Measurements from ENCODE around the gene MED9. TPM values are rescaled to one million over a fixed set of nuclear protein-coding genes. Genes with fewer than 3 reads are reported as not detected.

Gene MED9
- total and polyA plus RNA-seq, 2 donors (not counting 1 experiment from before 2014, with no cell fraction given) = 10.5 to 11.7 TPM

DNA sequence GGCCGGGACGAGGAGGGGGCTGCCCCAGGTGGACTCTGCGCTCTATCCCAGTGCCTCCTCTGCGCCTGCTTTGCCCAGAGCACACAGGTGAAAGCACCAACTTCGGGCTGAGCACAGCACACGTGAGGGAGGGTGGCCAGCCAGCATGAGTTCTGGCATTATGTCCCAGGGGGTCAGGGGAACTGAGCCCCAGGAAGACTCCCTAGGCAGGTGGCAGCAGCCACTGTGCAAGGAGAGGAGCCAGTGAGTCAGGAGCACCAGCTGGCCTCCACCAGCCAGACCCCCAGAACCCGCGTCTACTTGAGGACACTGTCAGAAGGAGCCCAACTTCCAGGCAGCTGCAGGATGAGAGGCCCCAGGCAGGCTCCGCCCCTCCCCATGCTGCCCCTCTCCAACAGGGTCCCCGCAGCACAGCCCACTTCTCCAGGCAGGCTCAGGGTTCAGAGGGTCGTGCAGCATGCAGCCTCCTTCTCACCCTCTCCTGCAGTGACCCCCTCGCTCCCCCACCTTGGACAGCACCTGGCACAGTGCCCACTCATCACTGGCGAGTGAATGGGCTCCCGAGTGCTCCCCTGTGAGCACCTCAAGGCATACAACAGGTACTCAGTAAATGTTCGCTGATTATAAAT, 63.6 kb downstream of the MED9 start:
- Histone ChIP-seq H3K36me3 (ENCODE audit: control insufficient read depth, insufficient read depth, low read length) (no peaks in the 10 kb centered on the region), H3K4me1 (ENCODE audit: control insufficient read depth, extremely low read depth, insufficient read depth, low read length) (no peaks in the 10 kb centered on the region), H3K4me2 (ENCODE audit: extremely low read depth, insufficient read depth, low read length) (no peak overlapping the region), H2AFZ (ENCODE audit: low read length) (no peak overlapping the region), H3K9ac (ENCODE audit: insufficient read depth, low read length) (no peak overlapping the region), H3K27ac (ENCODE audit: insufficient read depth, low read length) (no peak overlapping the region), H4K20me1 (ENCODE audit: control insufficient read depth, extremely low read depth, insufficient read depth, low read length) (no peaks in the 10 kb centered on the region), H3K9me3 (ENCODE audit: control insufficient read depth, insufficient read depth, low read depth, low read length) (no peaks in the 10 kb centered on the region), H3K79me2 (ENCODE audit: control insufficient read depth, insufficient read depth, low read length) (no peaks in the 10 kb centered on the region), H3K4me3 (replicated peaks in 1 of 4; ENCODE audit: control extremely low read depth in 1 of 4, insufficient read depth in 1 of 4, low read depth in 3 of 4, low read length in 4 of 4) (no peak overlapping the region), H3K27me3 (ENCODE audit: control insufficient read depth, insufficient read depth, low read length) (no peaks in the 10 kb centered on the region)
- no peak for TF ChIP-seq EZH2 (IDR thresholded peaks at IDR 0.05; ENCODE audit: low read length, missing control alignments)
- TF ChIP-seq, protein P1, sequence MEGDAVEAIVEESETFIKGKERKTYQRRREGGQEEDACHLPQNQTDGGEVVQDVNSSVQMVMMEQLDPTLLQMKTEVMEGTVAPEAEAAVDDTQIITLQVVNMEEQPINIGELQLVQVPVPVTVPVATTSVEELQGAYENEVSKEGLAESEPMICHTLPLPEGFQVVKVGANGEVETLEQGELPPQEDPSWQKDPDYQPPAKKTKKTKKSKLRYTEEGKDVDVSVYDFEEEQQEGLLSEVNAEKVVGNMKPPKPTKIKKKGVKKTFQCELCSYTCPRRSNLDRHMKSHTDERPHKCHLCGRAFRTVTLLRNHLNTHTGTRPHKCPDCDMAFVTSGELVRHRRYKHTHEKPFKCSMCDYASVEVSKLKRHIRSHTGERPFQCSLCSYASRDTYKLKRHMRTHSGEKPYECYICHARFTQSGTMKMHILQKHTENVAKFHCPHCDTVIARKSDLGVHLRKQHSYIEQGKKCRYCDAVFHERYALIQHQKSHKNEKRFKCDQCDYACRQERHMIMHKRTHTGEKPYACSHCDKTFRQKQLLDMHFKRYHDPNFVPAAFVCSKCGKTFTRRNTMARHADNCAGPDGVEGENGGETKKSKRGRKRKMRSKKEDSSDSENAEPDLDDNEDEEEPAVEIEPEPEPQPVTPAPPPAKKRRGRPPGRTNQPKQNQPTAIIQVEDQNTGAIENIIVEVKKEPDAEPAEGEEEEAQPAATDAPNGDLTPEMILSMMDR (conservative IDR thresholded peaks at IDR 0.05 in 1 of 2, IDR thresholded peaks at IDR 0.05 in 1 of 2; ENCODE audit: low read depth in 1 of 2, low read length in 2 of 2) = no peak
- no peak for DNase-seq (ENCODE audit: low read depth in 2 of 2)

DNA sequence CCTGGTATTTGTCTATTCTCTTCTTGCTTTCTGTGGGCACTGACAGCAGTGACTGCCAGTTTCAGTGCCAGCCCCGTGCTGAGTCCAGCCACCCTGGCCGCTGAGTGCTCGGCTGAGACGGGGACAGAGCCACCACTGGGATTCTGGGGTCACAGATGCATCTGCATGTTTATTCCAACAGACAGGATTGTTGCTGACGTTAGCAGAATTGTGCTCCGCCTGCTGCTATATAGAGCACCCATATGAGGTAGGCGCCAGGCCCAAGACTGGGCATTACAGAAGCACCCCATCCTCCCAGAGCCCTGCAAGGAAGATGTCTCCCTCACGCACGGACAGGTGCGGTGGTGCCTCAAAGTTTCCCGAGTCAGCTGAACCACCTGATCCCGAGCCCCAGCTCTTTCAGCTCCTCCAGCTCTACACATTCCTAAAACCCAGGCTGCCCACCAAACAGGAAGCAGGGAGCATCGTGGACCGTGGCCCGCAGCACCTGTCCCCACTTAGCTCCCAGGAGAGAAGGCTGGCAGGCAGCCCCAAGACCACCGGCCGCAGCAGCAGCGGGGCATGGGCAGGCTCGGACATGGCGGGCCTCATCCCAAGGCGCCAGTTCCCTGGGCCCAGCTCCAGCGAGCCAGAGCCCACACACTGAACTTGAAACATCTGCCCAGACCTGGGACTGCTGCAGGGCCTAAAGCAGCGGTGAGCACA, 64.3 kb downstream of the MED9 start:
- Histone ChIP-seq H3K9ac (ENCODE audit: insufficient read depth, low read length) (no peak overlapping the region), H3K4me1 (ENCODE audit: control insufficient read depth, extremely low read depth, insufficient read depth, low read length) (no peaks in the 10 kb centered on the region), H2AFZ (ENCODE audit: low read length) (no peak overlapping the region), H3K27ac (ENCODE audit: insufficient read depth, low read length) (no peak overlapping the region), H3K4me3 (replicated peaks in 1 of 4; ENCODE audit: control extremely low read depth in 1 of 4, insufficient read depth in 1 of 4, low read depth in 3 of 4, low read length in 4 of 4) (no peak overlapping the region), H4K20me1 (ENCODE audit: control insufficient read depth, extremely low read depth, insufficient read depth, low read length) (no peaks in the 10 kb centered on the region), H3K79me2 (ENCODE audit: control insufficient read depth, insufficient read depth, low read length) (no peaks in the 10 kb centered on the region), H3K4me2 (ENCODE audit: extremely low read depth, insufficient read depth, low read length) (no peak overlapping the region), H3K27me3 (ENCODE audit: control insufficient read depth, insufficient read depth, low read length) (no peaks in the 10 kb centered on the region), H3K9me3 (ENCODE audit: control insufficient read depth, insufficient read depth, low read depth, low read length) (no peaks in the 10 kb centered on the region), H3K36me3 (ENCODE audit: control insufficient read depth, insufficient read depth, low read length) (no peaks in the 10 kb centered on the region)
- TF ChIP-seq, protein P1 (conservative IDR thresholded peaks at IDR 0.05 in 1 of 2, IDR thresholded peaks at IDR 0.05 in 1 of 2; ENCODE audit: low read depth in 1 of 2, low read length in 2 of 2) = no peak
- TF ChIP-seq EZH2 (IDR thresholded peaks at IDR 0.05; ENCODE audit: low read length, missing control alignments) = no peak
- DNase-seq (ENCODE audit: low read depth in 2 of 2) = no peak

DNA sequence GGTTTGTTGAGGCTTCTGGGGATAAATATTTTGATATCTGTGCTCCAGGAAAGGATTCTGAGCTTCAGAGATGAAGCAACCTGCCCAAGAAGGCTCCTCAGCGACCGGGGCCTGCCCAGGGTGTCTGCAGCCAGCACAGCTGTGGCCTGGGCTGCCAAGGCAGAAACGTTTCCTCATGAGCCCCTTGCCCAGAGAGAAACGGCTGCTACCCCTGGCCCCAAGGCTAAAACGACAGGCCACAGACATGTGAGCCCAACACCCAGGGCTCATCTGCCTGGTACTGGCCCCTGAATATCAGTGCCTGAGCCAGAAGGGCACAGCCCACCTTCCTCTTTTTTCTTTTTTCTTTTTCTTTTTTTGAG, 64.8 kb downstream of the MED9 start:
- no peak overlapping the region for H3K9ac ChIP-seq (ENCODE audit: insufficient read depth, low read length)
- H3K27me3 ChIP-seq (ENCODE audit: control insufficient read depth, insufficient read depth, low read length) = no peaks in the 10 kb centered on the region
- no peaks in the 10 kb centered on the region for H3K36me3 ChIP-seq (ENCODE audit: control insufficient read depth, insufficient read depth, low read length)
- H3K4me3 ChIP-seq (replicated peaks in 1 of 4; ENCODE audit: control extremely low read depth in 1 of 4, insufficient read depth in 1 of 4, low read depth in 3 of 4, low read length in 4 of 4) = no peak overlapping the region
- no peaks in the 10 kb centered on the region for H3K4me1 ChIP-seq (ENCODE audit: control insufficient read depth, extremely low read depth, insufficient read depth, low read length)
- no peak overlapping the region for H3K4me2 ChIP-seq (ENCODE audit: extremely low read depth, insufficient read depth, low read length)
- H3K27ac ChIP-seq (ENCODE audit: insufficient read depth, low read length) = no peak overlapping the region
- no peaks in the 10 kb centered on the region for H3K9me3 ChIP-seq (ENCODE audit: control insufficient read depth, insufficient read depth, low read depth, low read length)
- no peaks in the 10 kb centered on the region for H4K20me1 ChIP-seq (ENCODE audit: control insufficient read depth, extremely low read depth, insufficient read depth, low read length)
- DNase-seq (ENCODE audit: low read depth in 2 of 2) = no peak
- H2AFZ ChIP-seq (ENCODE audit: low read length) = no peak overlapping the region
- no peak for TF ChIP-seq EZH2 (IDR thresholded peaks at IDR 0.05; ENCODE audit: low read length, missing control alignments)
- TF ChIP-seq, protein P1 (conservative IDR thresholded peaks at IDR 0.05 in 1 of 2, IDR thresholded peaks at IDR 0.05 in 1 of 2; ENCODE audit: low read depth in 1 of 2, low read length in 2 of 2) = no peak
- no peaks in the 10 kb centered on the region for H3K79me2 ChIP-seq (ENCODE audit: control insufficient read depth, insufficient read depth, low read length)

Other genes with a start within 250 kb of the MED9 start
- gene FLCN, start 239.8 kb upstream of the MED9 start, total RNA-seq = 66.5 and 68.5 TPM in 2 replicates
- 16.4 and 17.5 TPM in 2 replicates for gene FLCN, start 239.8 kb upstream of the MED9 start, polyA plus RNA-seq
- gene COPS3, start 195.8 kb upstream of the MED9 start, total RNA-seq = 59.8 and 62.3 TPM in 2 replicates
- gene COPS3, start 195.8 kb upstream of the MED9 start, polyA plus RNA-seq = 80.6 and 99.6 TPM in 2 replicates
- 1.0 and 1.2 TPM in 2 replicates for gene NT5M, start 173.6 kb upstream of the MED9 start, total RNA-seq
- 0.37 and 0.46 TPM in 2 replicates for gene NT5M, start 173.6 kb upstream of the MED9 start, polyA plus RNA-seq
- 0.26 and 2.6 TPM in 2 replicates for gene RASD1, start 19.4 kb downstream of the MED9 start, total RNA-seq
- 0.32 and 0.34 TPM in 2 replicates for gene RASD1, start 19.4 kb downstream of the MED9 start, polyA plus RNA-seq
- gene PEMT, start 114.7 kb downstream of the MED9 start, total RNA-seq = 17.5 and 18.0 TPM in 2 replicates
- gene PEMT, start 114.7 kb downstream of the MED9 start, polyA plus RNA-seq = 18.2 and 18.6 TPM in 2 replicates
- gene RAI1, start 204.5 kb downstream of the MED9 start, total RNA-seq = 4.1 and 6.6 TPM in 2 replicates
- 2.1 TPM in 2 replicates for gene RAI1, start 204.5 kb downstream of the MED9 start, polyA plus RNA-seq

All from fibroblast of lung (primary cell).